Sciatic nerve (tissue), 2 donors: ENCODE measurements around the gene NUP93. TPM values are rescaled to one million over a fixed set of nuclear protein-coding genes. Genes with fewer than 3 reads are reported as not detected.

ENCODE experiments used
- ATAC-seq: fragments of 200-7000 bp; cut with Tn5 transposase; one replicate; pipeline ENCODE4 v1.9.1; 2020; ENCODE audit warnings: mild to moderate bottlenecking, moderate library complexity
- DNase-seq: peaks from one replicate; pipeline ENCODE4 v3.0.0-alpha.2; 2020; ENCODE audit warnings: low spot score
- intact Hi-C: fragments of 100-400 bp; cut with DNase I; formaldehyde crosslinking; loops from one replicate; pipeline ENCODE4 v1.14.2; 2022
- microRNA-seq: library from miRNA; unstranded; fragments of <30 nt; microRNA quantifications from one replicate; pipeline ENCODE4 v1.2.0, GENCODE V29; 2020
- total RNA-seq: library from RNA; stranded (reverse); fragmentation: NEBNext Ultra II Directional; extraction: Animal tissue kit (Norgen Biotek cat#: 25700); gene quantifications from one replicate; pipeline ENCODE4 v1.2.1, GENCODE V29; 2021
- donor health status: DM: no; HTN: no; CAD: no.
- donor health status: DM: no; HTN: no; CAD: no.

The NUP93 gene
- total RNA-seq, 1 donor from 2014 or later = 74.0 TPM

GRCh38 chr16:56895813-56896212 lies 165.9 kb downstream of the NUP93 start:
- intact Hi-C loops = no loop called here
- no peak for ATAC-seq
- DNase-seq = no peak

DNA sequence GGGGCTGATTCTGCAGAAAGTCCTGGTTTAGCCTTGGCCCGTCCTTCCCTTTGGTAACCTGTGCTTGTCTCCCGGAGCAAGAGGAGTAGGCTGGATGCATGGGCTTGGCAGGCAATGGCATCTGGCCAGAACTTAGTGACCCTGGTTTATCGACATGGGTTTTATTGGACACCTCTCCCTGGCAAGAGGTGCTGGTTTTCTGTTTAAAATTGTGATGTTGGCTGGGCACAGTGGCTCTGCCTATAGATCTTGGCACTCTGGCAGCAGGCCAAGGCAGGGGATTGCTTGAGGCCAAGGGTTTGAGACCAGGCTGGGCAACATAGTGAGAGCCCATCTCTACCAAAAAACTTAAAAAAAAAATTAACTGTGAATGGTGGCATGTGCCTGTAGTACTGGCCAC lies 166.3 kb downstream of the NUP93 start:
- ATAC-seq (no peak), DNase-seq (no peak)
- intact Hi-C loops = no loop called here

- intact Hi-C loops = no loop called here
- ATAC-seq (no peak), DNase-seq (no peak)
These were observed 167.3 kb downstream of the NUP93 start for GRCh38 chr16:56897026-56897799.

- intact Hi-C loops = no loop called here
- no peak for ATAC-seq
- DNase-seq = no peak
These were observed 168.9 kb downstream of the NUP93 start for GRCh38 chr16:56898847-56899246.

Small RNA genes lying within 50 kb of the gene (microRNA-seq; reads per million reads assigned to microRNA genes)
- gene MIR138-2 = 67.3 reads per million, percentile 52 among the genes with 10 or more reads in this experiment

Other genes with a start within 250 kb of the NUP93 start
- gene BBS2, start 210.1 kb upstream of the NUP93 start, total RNA-seq = 110 TPM
- gene MT4, start 165.1 kb upstream of the NUP93 start, total RNA-seq = not detected
- 94.5 TPM for gene MT3, start 140.6 kb upstream of the NUP93 start, total RNA-seq
- 163 TPM for gene MT2A, start 121.5 kb upstream of the NUP93 start, total RNA-seq
- 44.7 TPM for gene MT1E, start 104.3 kb upstream of the NUP93 start, total RNA-seq
- 6.7 TPM for gene MT1M, start 97.5 kb upstream of the NUP93 start, total RNA-seq
- gene MT1A, start 91.5 kb upstream of the NUP93 start, total RNA-seq = 1.8 TPM
- gene MT1B, start 78.2 kb upstream of the NUP93 start, total RNA-seq = not detected
- gene MT1F, start 72.2 kb upstream of the NUP93 start, total RNA-seq = 6.2 TPM
- 2.5 TPM for gene MT1G, start 62.1 kb upstream of the NUP93 start, total RNA-seq
- gene MT1H, start 60.3 kb upstream of the NUP93 start, total RNA-seq = not detected
- 21.9 TPM for gene MT1X, start 47.7 kb upstream of the NUP93 start, total RNA-seq
- gene SLC12A3, start 135.1 kb downstream of the NUP93 start, total RNA-seq = not detected
- 150 TPM for gene HERPUD1, start 202.0 kb downstream of the NUP93 start, total RNA-seq
- 8.2 TPM for gene CETP, start 231.8 kb downstream of the NUP93 start, total RNA-seq